Smooth muscle cell (in vitro differentiated cells): Measurements from ENCODE around the gene CTSG. TPM values are rescaled to one million over a fixed set of nuclear protein-coding genes. Genes with fewer than 3 reads are reported as not detected.

Experiments
- DNase-seq: peaks from one replicate; lab custom pipeline; 2025; ENCODE audit not compliant: unreplicated experiment; lab: John Stamatoyannopoulos, UW
- H2AFZ ChIP-seq: fragments of 200-600 bp; sonication (generic); 2 replicates; pipeline ENCODE4 v1.6.0; 2016; ENCODE audit warnings: antibody characterized with exemption, low read depth, mild to moderate bottlenecking
- H3F3A ChIP-seq: fragments of 200-600 bp; sonication (generic); 2 replicates; pipeline ENCODE4 v1.6.0; 2017; ENCODE audit warnings: antibody characterized with exemption, low read depth
- H3K27ac ChIP-seq: fragments of 200-600 bp; sonication (generic); 2 replicates; pipeline ENCODE4 v1.5.1; 2016; ENCODE audit warnings: low read depth, mild to moderate bottlenecking
- H3K27me3 ChIP-seq: fragments of 200-600 bp; sonication (generic); 2 replicates; pipeline ENCODE4 v1.6.1; 2016; ENCODE audit warnings: low read depth, mild to moderate bottlenecking
- H3K36me3 ChIP-seq: fragments of 200-600 bp; sonication (generic); 2 replicates; pipeline ENCODE4 v1.5.1; 2016; ENCODE audit warnings: low read depth
- H3K4me1 ChIP-seq: fragments of 200-600 bp; sonication (generic); 2 replicates; pipeline ENCODE4 v1.5.1; 2016; ENCODE audit warnings: low read depth
- H3K4me2 ChIP-seq: fragments of 200-600 bp; sonication (generic); 2 replicates; pipeline ENCODE4 v1.6.0; 2016; ENCODE audit warnings: mild to moderate bottlenecking
- H3K4me3 ChIP-seq: fragments of 200-600 bp; sonication (generic); 2 replicates; pipeline ENCODE4 v1.5.1; 2016; ENCODE audit warnings: mild to moderate bottlenecking
- H3K79me2 ChIP-seq: fragments of 200-600 bp; sonication (generic); 2 replicates; pipeline ENCODE4 v1.6.0; 2016; ENCODE audit warnings: low read depth, mild to moderate bottlenecking
- H3K9ac ChIP-seq: fragments of 200-600 bp; sonication (generic); 2 replicates; pipeline ENCODE4 v1.6.0; 2016; ENCODE audit warnings: low read depth
- H3K9me3 ChIP-seq: fragments of 200-600 bp; sonication (generic); replicated peaks from 2 replicates; pipeline ENCODE4 v1.5.1; 2016; ENCODE audit warnings: low read depth
- H4K20me1 ChIP-seq: fragments of 200-600 bp; sonication (generic); 2 replicates; pipeline ENCODE4 v1.6.0; 2016; ENCODE audit warnings: low read depth
- WGBS: methylation state at CpG from one replicate; pipeline ENCODE4 v1.1.7; 2016; ENCODE audit warnings: low lambda C conversion rate; 5-methylcytosine and 5-hydroxymethylcytosine counted together
- polyA plus RNA-seq: library from polyadenylated mRNA; unstranded; fragments of >200 nt; fragmentation: Nextera tagmentation; extraction: Ambion mirVana; gene quantifications from 2 replicates; pipeline ENCODE4 v1.2.1, GENCODE V29; 2016
- total RNA-seq: library from RNA; depleted of rRNA; stranded (reverse); fragments of >200 nt; gene quantifications from 2 replicates; pipeline ENCODE4 v1.2.3, GENCODE V29; 2014
- TF ChIP-seq, protein P1 (sequence below): fragments of 200-600 bp; sonication (generic); IDR thresholded peaks from 2 replicates; pipeline ENCODE4 v1.5.1; 2017; ENCODE audit warnings: borderline replicate concordance, mild to moderate bottlenecking, antibody characterized with exemption; ENCODE audit not compliant: insufficient read depth, poor library complexity, severe bottlenecking

The CTSG gene
- total and polyA plus RNA-seq, 2 experiments from 2014 or later, result not detected

DNA sequence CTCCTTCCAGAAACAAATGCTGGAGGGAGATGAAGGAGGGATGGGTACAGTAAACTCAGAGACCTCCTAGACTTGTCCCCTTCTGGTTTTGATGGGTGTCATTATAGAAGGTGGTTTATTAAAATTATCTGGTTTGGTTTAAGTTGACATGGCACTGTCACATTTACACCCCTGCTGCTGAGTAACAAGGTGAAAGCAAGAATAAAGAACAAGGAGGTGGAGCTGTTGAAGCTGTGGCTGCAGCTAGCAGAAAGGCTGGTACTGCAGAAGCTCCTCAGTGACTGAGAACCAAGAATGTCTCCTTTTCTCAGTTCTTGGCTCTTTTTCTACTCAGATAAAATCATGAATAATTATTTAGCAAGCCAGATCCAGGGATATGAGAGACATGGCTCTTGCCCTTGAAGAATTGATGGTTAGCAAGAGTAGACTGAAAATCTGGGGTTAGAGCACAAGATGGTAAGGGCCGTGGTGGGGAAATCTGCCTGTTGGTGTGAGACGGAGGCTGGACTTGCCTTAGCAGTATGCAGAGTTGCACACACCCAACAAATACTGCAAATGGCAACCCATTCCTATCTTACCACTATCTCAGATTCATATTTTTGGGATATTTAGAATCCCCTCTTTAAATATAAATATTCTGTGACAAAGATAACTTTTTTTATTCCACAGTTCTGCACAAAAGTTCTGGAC is 33.8 kb upstream of the CTSG start, which contains the start of gene GZMH:
TSS of gene GZMH (minus strand) at position 31 of the 690 bp plus-strand sequence. CDS start 72 bp downstream, outside the sequence.
- no peak within 1 kb of the TSS for H3K4me2 ChIP-seq
- no peak within 1 kb of the TSS for H3K27ac ChIP-seq
- no peaks in the 10 kb centered on the region for H3F3A ChIP-seq
- H3K79me2 ChIP-seq, result no peaks in the 10 kb centered on the region
- no peaks in the 10 kb centered on the region for H3K27me3 ChIP-seq
- no peak within 1 kb of the TSS for H3K9ac ChIP-seq
- TF ChIP-seq, protein P1, sequence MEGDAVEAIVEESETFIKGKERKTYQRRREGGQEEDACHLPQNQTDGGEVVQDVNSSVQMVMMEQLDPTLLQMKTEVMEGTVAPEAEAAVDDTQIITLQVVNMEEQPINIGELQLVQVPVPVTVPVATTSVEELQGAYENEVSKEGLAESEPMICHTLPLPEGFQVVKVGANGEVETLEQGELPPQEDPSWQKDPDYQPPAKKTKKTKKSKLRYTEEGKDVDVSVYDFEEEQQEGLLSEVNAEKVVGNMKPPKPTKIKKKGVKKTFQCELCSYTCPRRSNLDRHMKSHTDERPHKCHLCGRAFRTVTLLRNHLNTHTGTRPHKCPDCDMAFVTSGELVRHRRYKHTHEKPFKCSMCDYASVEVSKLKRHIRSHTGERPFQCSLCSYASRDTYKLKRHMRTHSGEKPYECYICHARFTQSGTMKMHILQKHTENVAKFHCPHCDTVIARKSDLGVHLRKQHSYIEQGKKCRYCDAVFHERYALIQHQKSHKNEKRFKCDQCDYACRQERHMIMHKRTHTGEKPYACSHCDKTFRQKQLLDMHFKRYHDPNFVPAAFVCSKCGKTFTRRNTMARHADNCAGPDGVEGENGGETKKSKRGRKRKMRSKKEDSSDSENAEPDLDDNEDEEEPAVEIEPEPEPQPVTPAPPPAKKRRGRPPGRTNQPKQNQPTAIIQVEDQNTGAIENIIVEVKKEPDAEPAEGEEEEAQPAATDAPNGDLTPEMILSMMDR, result no peak
- no peaks in the 10 kb centered on the region for H4K20me1 ChIP-seq
- H3K9me3 ChIP-seq, result no peaks in the 10 kb centered on the region
- WGBS, result 82% methylated on average over 2 of the region's 2 CpGs
- DNase-seq, result no peak
- H3K36me3 ChIP-seq, result no peaks in the 10 kb centered on the region
- H3K4me1 ChIP-seq, result no peaks in the 10 kb centered on the region
- no peak within 1 kb of the TSS for H3K4me3 ChIP-seq
- no peak within 1 kb of the TSS for H2AFZ ChIP-seq

DNA sequence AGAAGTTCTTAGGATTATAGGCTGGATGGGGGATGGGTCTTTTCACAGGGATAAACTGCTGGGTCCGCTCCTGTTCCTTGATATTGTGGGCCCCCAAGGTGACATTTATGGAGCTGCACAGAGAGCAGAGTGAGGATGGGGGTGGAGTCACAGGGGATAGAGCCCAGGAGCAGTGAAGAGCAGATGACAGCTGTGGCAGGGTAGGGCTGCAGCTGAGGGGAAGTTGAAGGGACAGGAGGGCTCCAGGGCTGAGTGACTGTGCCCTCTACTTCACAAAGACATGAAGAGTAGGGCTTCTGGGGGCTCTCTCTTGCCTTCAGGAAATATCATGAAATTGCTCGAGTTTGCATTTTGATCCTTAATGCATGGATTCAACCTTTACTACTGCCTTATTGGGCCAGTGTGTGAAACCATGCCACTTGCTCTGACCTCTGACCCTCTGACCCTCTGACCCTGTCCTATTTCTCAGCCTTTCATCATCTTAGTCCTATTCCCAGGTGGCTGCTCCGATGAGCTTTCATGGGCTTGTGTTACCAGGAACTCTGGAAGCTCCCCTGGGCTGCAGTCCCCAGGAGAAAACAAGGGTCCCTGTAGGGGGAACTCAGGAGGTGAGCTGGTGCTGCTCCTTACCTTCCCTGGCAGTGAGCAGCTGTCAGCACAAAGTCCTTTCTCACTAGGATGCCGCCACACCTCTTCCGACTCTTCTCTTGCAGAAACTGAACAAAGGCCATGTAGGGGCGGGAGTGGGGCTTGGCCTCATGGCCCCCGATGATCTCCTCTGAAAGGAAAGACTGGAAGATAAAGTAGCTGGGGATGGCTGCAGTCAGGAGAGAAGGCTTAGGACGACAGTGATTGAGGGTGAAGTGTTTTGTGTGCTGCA is 31.8 kb upstream of the CTSG start:
- Histone ChIP-seq H3F3A (no peaks in the 10 kb centered on the region), H3K4me3 (no peak overlapping the region), H2AFZ (no peak overlapping the region), H4K20me1 (no peaks in the 10 kb centered on the region), H3K9ac (no peak overlapping the region), H3K9me3 (no peaks in the 10 kb centered on the region), H3K4me2 (no peak overlapping the region), H3K79me2 (no peaks in the 10 kb centered on the region), H3K27ac (no peak overlapping the region), H3K36me3 (no peaks in the 10 kb centered on the region), H3K4me1 (no peaks in the 10 kb centered on the region), H3K27me3 (no peaks in the 10 kb centered on the region)
- no peak for DNase-seq
- TF ChIP-seq, protein P1, result no peak
- 77% methylated on average over 8 of the region's 8 CpGs for WGBS

DNA sequence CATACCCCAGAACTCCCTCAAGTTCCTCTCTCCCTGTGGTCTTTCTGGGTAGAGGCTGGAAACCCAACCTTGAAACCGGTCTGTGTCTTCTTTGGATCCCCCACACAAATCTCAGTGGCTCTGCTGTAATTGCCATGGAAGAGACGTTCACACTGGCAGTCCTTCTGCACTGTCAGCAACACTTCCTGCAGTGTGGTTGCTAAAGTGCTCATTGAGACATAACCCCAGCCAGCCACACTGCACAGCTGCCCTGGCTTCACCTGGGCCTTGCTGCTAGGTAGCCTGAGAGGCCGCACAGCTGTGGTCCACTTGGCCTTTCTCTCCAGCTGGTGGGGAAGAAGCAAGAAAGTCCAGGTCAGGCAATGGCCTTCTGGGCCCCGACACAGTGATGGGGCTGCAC is 31.0 kb upstream of the CTSG start:
- TF ChIP-seq, protein P1, result no peak
- Histone ChIP-seq H3F3A (no peaks in the 10 kb centered on the region), H3K79me2 (no peaks in the 10 kb centered on the region), H3K9me3 (no peaks in the 10 kb centered on the region), H3K4me2 (no peak overlapping the region), H3K36me3 (no peaks in the 10 kb centered on the region), H3K27ac (no peak overlapping the region), H3K27me3 (no peaks in the 10 kb centered on the region), H3K9ac (no peak overlapping the region), H2AFZ (no peak overlapping the region), H3K4me1 (no peaks in the 10 kb centered on the region), H4K20me1 (no peaks in the 10 kb centered on the region), H3K4me3 (no peak overlapping the region)
- 81% methylated on average over 4 of the region's 4 CpGs for WGBS
- DNase-seq, result no peak
